HL-60/S4 treated with phorbol 12-myristate 13-acetate at 8.2 ng/mL for 4 days and 3 days (cell line): ENCODE measurements around the gene MCM6.

Source experiments
- in situ Hi-C: fragments of 300-500 bp; cut with MboI; formaldehyde crosslinking; loops from 2 replicates; pipeline ENCODE4 v1.15.0; 2022; ENCODE audit warnings: low sequenced_read_pairs

Gene MCM6

GRCh38 chr2:135791418-135792190, 84.6 kb downstream of the MCM6 start:
- in situ Hi-C loops, result no loop called here

GRCh38 chr2:135790423-135790822, 85.8 kb downstream of the MCM6 start:
- in situ Hi-C loops, result no loop called here
